SK-N-SH treated with all-trans-retinoic acid at 6 μM for 48 hours (cell line): ENCODE measurements around the gene CROT.

Experiments
- ATAC-seq: fragments of 200-7000 bp; cut with Tn5 transposase; 3 replicates; pipeline ENCODE4 v1.9.1; 2020; ENCODE audit warnings: mild to moderate bottlenecking, moderate library complexity
- ARNTL ChIP-seq: fragments of 450-650 bp; formaldehyde crosslinking; IDR thresholded peaks from 2 replicates; pipeline ENCODE4 v1.5.0; 2020; ENCODE audit warnings: low read depth, mild to moderate bottlenecking, moderate library complexity, borderline replicate concordance
- BACH2 ChIP-seq: fragments of 250-450 bp; sonication (Bioruptor Pico); IDR thresholded peaks from 2 replicates; pipeline ENCODE4 v1.9.0; 2021; ENCODE audit warnings: mild to moderate bottlenecking, borderline replicate concordance
- CREB5 ChIP-seq: fragments of 250-450 bp; sonication (Bioruptor Pico); IDR thresholded peaks from 2 replicates; pipeline ENCODE4 v1.5.1; 2020; ENCODE audit warnings: low read depth, mild to moderate bottlenecking, moderate library complexity
- CSDC2 ChIP-seq: fragments of 250-450 bp; sonication (Bioruptor Pico); IDR thresholded peaks from 2 replicates; pipeline ENCODE4 v1.5.0; 2020; ENCODE audit warnings: mild to moderate bottlenecking, moderate library complexity
- ESRRG ChIP-seq: fragments of 250-450 bp; sonication (Bioruptor Pico); IDR thresholded peaks from 2 replicates; pipeline ENCODE4 v1.6.1; 2021; ENCODE audit warnings: mild to moderate bottlenecking
- ISL1 ChIP-seq: fragments of 250-450 bp; sonication (Bioruptor Pico); IDR thresholded peaks from 2 replicates; pipeline ENCODE4 v2.1.2; 2022; ENCODE audit warnings: mild to moderate bottlenecking, moderate library complexity
- OSR1 ChIP-seq: fragments of 250-450 bp; sonication (Bioruptor Pico); IDR thresholded peaks from 2 replicates; pipeline ENCODE4 v1.8.0; 2022; ENCODE audit warnings: moderate library complexity, mild to moderate bottlenecking, inconsistent platforms
- POU6F1 ChIP-seq: fragments of 250-450 bp; sonication (Bioruptor Pico); IDR thresholded peaks from 2 replicates; pipeline ENCODE4 v1.8.0; 2021; ENCODE audit warnings: low read depth, mild to moderate bottlenecking, moderate library complexity, borderline replicate concordance
- PPARA ChIP-seq: fragments of 250-450 bp; sonication (Bioruptor Pico); IDR thresholded peaks from 2 replicates; pipeline ENCODE4 v1.5.0; 2020; ENCODE audit warnings: mild to moderate bottlenecking, borderline replicate concordance
- RARB ChIP-seq: fragments of 250-450 bp; sonication (Bioruptor Pico); IDR thresholded peaks from 2 replicates; pipeline ENCODE4 v1.8.0; 2021; ENCODE audit warnings: mild to moderate bottlenecking, moderate library complexity
- SNAI2 ChIP-seq: fragments of 250-450 bp; sonication (Bioruptor Pico); IDR thresholded peaks from 2 replicates; pipeline ENCODE4 v1.5.0; 2020; ENCODE audit warnings: mild to moderate bottlenecking, moderate library complexity
- TCF4 ChIP-seq: fragments of 250-450 bp; sonication (Bioruptor Pico); IDR thresholded peaks from 2 replicates; pipeline ENCODE4 v1.8.0; 2021; ENCODE audit warnings: mild to moderate bottlenecking, moderate library complexity, borderline replicate concordance
- TOX ChIP-seq: fragments of 250-450 bp; sonication (Bioruptor Pico); IDR thresholded peaks from 2 replicates; pipeline ENCODE4 v1.8.0; 2021; ENCODE audit warnings: mild to moderate bottlenecking, moderate library complexity, borderline replicate concordance
- TSHZ2 ChIP-seq: fragments of 250-450 bp; sonication (Bioruptor Pico); IDR thresholded peaks from 2 replicates; pipeline ENCODE4 v1.5.0; 2020; ENCODE audit warnings: mild to moderate bottlenecking, moderate library complexity
- ZC3H10 ChIP-seq: fragments of 250-450 bp; sonication (Bioruptor Pico); IDR thresholded peaks from 2 replicates; pipeline ENCODE4 v1.5.1; 2021; ENCODE audit warnings: mild to moderate bottlenecking, moderate library complexity
- ZFP30 ChIP-seq: fragments of 450-650 bp; formaldehyde crosslinking; IDR thresholded peaks from 2 replicates; pipeline ENCODE4 v1.5.0; 2022; ENCODE audit warnings: mild to moderate bottlenecking, moderate library complexity
- ZNF565 ChIP-seq: fragments of 450-650 bp; formaldehyde crosslinking; conservative IDR thresholded peaks from 2 replicates; pipeline ENCODE4 v1.5.0; 2020; ENCODE audit warnings: low read depth, mild to moderate bottlenecking, moderate library complexity
- ZNF70 ChIP-seq: fragments of 450-650 bp; formaldehyde crosslinking; IDR thresholded peaks from 2 replicates; pipeline ENCODE4 v1.5.0; 2020; ENCODE audit warnings: mild to moderate bottlenecking, moderate library complexity
- ZNF8 ChIP-seq: fragments of 450-650 bp; formaldehyde crosslinking; IDR thresholded peaks from 2 replicates; pipeline ENCODE4 v1.5.0; 2020; ENCODE audit warnings: mild to moderate bottlenecking, moderate library complexity
- TF ChIP-seq, protein P1 (sequence below): fragments of 250-450 bp; sonication (Bioruptor Pico); IDR thresholded peaks from 2 replicates; pipeline ENCODE4 v1.5.1; 2021; ENCODE audit warnings: mild to moderate bottlenecking, moderate library complexity
- TF ChIP-seq, protein P2 (sequence below): fragments of 250-450 bp; sonication (Bioruptor Pico); IDR thresholded peaks from 2 replicates; pipeline ENCODE4 v1.8.0; 2020; ENCODE audit warnings: mild to moderate bottlenecking, moderate library complexity, borderline replicate concordance

CROT gene

GRCh38 chr7:87359366-87359765, 13.9 kb downstream of the CROT start:
- no peak for ATAC-seq
- no peak for TF ChIP-seq TCF4 (CRISPR knock-in tag)
- TF ChIP-seq TSHZ2 (CRISPR knock-in tag): no peak
- TF ChIP-seq ARNTL: no peak
- TF ChIP-seq ISL1 (CRISPR knock-in tag): 0 out of 2 replicates have a peak, but pooled peaks have one; percentile 23
- no peak for TF ChIP-seq SNAI2 (CRISPR knock-in tag)
- no peak for TF ChIP-seq ZNF565 (CRISPR knock-in tag)
- no peak for TF ChIP-seq POU6F1 (CRISPR knock-in tag)
- TF ChIP-seq, protein P1, sequence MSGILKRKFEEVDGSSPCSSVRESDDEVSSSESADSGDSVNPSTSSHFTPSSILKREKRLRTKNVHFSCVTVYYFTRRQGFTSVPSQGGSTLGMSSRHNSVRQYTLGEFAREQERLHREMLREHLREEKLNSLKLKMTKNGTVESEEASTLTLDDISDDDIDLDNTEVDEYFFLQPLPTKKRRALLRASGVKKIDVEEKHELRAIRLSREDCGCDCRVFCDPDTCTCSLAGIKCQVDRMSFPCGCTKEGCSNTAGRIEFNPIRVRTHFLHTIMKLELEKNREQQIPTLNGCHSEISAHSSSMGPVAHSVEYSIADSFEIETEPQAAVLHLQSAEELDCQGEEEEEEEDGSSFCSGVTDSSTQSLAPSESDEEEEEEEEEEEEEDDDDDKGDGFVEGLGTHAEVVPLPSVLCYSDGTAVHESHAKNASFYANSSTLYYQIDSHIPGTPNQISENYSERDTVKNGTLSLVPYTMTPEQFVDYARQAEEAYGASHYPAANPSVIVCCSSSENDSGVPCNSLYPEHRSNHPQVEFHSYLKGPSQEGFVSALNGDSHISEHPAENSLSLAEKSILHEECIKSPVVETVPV: no peak

- TF ChIP-seq TOX (no peak), RARB (CRISPR knock-in tag) (no peak), ISL1 (CRISPR knock-in tag) (no peak), PPARA (CRISPR knock-in tag) (no peak), CREB5 (CRISPR knock-in tag) (no peak), ZFP30 (CRISPR knock-in tag) (no peak), ZC3H10 (CRISPR knock-in tag) (no peak), POU6F1 (CRISPR knock-in tag) (no peak), SNAI2 (CRISPR knock-in tag) (no peak), ESRRG (CRISPR knock-in tag) (no peak), ZNF8 (CRISPR knock-in tag) (no peak), TCF4 (CRISPR knock-in tag) (no peak), BACH2 (CRISPR knock-in tag) (no peak), ZNF70 (no peak), OSR1 (CRISPR knock-in tag) (no peak), CSDC2 (CRISPR knock-in tag) (no peak), ZNF565 (CRISPR knock-in tag) (no peak), ARNTL (no peak)
- TF ChIP-seq, protein P2, sequence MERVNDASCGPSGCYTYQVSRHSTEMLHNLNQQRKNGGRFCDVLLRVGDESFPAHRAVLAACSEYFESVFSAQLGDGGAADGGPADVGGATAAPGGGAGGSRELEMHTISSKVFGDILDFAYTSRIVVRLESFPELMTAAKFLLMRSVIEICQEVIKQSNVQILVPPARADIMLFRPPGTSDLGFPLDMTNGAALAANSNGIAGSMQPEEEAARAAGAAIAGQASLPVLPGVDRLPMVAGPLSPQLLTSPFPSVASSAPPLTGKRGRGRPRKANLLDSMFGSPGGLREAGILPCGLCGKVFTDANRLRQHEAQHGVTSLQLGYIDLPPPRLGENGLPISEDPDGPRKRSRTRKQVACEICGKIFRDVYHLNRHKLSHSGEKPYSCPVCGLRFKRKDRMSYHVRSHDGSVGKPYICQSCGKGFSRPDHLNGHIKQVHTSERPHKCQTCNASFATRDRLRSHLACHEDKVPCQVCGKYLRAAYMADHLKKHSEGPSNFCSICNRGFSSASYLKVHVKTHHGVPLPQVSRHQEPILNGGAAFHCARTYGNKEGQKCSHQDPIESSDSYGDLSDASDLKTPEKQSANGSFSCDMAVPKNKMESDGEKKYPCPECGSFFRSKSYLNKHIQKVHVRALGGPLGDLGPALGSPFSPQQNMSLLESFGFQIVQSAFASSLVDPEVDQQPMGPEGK (CRISPR knock-in tag): no peak
- TF ChIP-seq, protein P1: no peak
- ATAC-seq: no peak
Observed at GRCh38 chr7:87361320-87361719, 15.9 kb downstream of the CROT start.
